NCI-H2081 treated with DMSO at 0.1 percent for 48 hours (cell line): Measurements from ENCODE around the gene GMEB2.
"Not testable (repeated sequence)": the region's sequence is repeated elsewhere in the genome, so short reads cannot be mapped to it uniquely, and the experiment has no call there.

Experiments used
- DNase-seq: peaks from one replicate; lab custom pipeline; 2025; lab: John Stamatoyannopoulos, UW

The GMEB2 gene

GRCh38 chr20:63571087-63571478, 55.8 kb downstream of the GMEB2 start:
- not testable (repeated sequence) for DNase-seq

DNA sequence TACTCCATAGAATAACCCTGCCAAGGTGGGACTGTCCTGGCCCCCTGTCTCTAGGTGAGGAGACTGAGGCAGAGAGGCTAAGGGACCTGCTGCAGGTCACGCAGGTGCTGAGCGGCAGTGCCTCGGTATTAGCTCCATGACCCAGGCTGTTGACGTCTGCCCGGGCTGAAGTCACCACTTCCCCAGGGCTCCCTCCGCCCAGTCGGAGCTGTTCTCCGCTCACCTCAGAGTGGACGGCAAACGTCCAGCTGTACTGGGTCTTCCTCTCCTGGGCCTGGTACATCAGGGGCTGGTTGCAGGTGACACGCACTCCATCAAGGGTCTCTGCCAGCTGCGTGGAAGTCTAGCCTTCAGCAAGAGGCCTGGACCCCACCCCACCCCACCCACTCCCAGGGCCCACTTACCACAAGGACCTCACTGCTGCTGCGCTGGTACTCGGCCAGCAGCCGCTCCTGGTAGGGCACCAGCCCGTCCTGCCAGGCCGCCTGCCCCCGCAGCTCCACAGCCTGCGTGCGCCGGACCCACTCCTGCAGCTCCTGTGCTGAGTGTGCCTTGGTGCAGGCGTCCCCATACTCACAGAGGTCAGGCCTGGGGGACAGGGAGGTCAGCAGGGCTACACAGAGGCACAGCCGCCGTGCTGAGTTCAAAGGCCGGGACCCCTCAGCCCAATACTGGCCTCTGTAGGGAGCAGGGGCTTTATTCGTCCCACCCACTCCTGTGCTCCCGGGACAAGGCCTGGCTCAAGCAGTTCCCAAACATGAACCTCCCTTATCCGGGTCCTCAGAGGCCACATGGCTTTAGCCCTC, 56.4 kb downstream of the GMEB2 start:
- DNase-seq = no peak

GRCh38 chr20:63568986-63569949, 57.6 kb downstream of the GMEB2 start:
- DNase-seq = no peak

DNA sequence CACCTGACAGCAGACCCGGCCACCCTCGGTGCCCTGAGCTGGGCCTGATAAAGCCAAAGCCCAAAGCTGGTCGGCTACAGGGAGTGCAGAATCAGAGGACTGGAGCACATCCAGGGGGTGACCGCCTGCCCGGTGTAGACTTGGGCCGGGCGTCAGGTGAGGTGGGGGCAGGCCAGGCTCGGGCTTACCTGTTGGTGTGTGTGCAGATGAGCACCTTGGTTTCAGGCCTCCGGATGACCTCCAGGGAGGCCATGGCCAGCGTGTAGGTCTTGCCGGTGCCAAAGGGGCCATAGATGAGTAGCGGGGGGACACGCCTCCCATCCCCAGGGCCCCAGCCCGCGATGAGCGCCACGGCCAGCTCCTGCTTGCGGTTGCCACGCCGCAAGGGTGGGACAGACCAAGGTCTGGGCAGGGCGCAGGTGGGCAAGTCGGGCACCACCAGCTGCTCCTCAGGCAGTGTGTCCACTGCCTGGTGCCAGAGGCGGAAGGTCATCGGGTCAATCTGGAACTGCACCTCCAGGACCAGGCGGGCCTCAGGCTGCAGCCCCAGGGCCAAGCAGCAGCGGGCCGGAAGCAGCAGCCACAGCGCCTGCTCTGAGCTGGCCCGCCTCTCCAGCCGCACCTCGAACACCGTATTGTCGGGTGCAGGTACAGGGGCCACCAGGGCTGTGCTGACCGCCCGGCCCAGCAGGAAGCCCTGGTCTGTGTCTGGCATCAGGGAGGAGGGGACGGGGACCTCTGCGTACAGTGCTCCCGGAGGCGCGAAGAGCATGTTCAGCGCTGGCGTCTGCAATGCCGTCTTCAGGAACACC, 58.5 kb downstream of the GMEB2 start:
- DNase-seq = no peak

DNA sequence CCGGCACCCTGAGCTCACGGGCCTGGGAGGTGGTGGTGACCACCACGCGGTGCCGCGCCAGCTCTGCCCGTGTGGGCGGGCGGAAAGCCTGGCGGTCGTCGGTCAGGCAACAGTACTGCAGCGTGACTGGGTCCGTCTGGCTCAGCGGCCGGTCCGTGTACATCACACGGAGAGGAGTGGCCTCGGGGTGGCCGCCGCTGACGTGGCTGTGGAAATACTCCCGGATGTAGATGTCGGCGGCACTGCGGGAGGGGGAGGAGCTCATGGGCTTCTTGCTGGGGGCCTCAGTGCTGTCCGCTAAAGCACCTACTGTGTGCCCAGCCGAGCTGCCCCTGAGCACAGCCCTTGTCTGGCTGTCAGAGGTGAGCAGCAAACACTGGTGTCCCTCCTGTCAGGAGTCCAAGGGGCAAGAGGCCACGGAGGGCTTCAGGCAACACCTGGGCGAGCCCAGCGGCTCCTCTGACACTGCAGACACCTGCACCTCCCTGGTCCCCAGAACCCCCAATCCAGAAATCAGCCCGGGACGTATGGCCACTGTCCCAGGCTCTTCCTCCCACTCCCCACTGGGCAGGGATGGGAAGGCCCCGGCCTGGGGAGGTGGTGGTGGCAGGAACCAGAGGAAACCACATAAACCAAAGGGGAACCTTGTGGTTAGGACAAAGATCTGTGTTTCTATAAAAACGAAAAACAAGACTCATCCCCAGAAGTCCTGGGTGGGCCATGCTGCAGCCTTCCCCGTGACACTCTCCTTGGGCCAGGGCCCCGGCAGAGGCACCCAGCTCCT, 59.3 kb downstream of the GMEB2 start:
- DNase-seq = no peak

DNA sequence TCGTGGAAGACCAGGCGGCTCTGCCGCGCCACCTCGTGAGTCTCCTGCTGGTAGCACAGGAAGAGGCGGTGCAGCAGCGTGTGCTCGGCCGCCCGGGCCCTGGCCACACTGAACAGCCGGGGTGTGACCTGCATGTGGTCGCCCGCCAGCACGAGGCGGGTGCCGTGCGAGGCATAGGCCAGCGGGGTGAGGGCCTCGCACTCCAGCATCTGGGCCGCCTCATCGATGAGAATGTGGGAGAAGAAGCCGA, 59.8 kb downstream of the GMEB2 start:
- DNase-seq = no peak

GRCh38 chr20:63566395-63567135, 60.3 kb downstream of the GMEB2 start:
- no peak for DNase-seq

- DNase-seq = no peak
These were observed 61.1 kb downstream of the GMEB2 start for GRCh38 chr20:63565699-63566335.

- no peak for DNase-seq
These were observed 61.7 kb downstream of the GMEB2 start for GRCh38 chr20:63565021-63565698.

DNA sequence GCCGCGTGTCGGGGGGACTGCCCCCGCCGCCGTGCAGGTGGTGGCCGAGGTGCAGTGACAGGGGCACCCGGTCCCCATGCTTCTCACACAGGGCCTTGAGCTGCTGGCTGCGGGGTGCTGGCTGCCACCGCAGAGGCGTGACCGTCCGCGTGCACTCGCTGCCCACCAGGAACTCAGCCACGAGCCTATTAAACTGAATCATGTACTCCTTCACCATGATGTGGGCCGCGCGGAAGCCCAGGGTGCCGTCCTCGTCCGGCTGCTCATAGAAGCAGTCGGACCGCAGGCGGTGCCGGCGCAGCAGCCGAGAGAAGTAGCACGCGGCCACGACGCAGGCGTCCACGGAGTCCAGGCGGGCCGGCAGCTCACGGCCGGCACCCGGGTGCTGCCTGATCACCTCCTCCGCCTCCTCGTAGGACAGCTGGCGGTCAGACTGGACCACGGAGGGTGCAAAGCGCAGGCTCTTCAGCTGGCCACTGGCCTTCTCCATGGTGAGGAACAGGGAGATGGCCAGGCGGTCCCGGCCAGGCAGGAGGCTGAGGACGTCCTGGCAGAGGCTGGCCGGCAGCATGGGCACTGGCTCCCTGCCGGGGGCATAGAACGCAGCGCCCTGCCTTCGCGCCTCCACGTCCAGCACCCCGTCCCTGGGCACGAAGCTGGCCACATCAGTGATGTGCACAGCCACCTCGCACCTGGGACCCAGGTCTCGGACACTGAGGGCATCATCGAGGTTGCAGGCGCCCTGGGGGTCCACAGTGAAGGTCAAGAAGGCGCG, 62.7 kb downstream of the GMEB2 start:
- no peak for DNase-seq

- no peak for DNase-seq
These were observed 63.5 kb downstream of the GMEB2 start for GRCh38 chr20:63563225-63563935.

- no peak for DNase-seq
These were observed 64.3 kb downstream of the GMEB2 start for GRCh38 chr20:63562461-63563224.

GRCh38 chr20:63561624-63562396, 65.1 kb downstream of the GMEB2 start:
- no peak for DNase-seq

DNA sequence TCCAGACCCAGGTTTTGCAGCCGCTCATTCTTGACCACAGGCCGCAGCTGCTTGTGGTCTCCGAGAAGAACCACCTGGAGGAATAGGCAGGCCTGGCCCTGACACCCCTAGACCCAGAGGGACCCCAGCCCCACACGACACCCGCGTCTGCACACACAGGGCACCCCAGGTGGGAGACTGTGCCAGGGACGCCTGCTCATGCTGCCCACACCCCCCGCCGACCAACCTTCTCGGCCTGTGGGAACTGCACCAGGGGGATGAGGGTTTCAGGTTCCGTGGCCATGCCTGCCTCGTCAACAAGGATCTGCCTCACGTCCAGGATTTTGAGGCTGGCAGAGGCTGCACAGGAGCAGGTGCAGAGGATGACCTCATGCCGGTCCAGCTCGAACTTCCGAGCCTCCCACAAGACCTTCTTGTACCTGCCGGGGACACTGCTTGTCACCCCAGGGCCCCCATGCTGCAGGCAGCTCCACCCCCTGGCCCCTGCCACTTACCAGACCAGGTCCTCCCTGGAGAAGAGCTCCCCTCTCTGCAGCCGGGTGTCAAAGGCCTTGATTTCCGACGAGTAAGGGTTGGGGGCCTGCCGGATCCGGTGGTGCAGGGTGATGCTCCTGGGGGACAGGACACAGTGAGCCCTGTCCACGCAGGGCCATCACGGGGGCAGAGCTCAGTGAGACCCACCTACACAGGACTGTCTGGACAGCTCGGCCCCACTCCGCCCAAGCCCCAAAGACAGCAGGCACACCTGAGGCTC, 65.9 kb downstream of the GMEB2 start:
- DNase-seq = no peak

DNA sequence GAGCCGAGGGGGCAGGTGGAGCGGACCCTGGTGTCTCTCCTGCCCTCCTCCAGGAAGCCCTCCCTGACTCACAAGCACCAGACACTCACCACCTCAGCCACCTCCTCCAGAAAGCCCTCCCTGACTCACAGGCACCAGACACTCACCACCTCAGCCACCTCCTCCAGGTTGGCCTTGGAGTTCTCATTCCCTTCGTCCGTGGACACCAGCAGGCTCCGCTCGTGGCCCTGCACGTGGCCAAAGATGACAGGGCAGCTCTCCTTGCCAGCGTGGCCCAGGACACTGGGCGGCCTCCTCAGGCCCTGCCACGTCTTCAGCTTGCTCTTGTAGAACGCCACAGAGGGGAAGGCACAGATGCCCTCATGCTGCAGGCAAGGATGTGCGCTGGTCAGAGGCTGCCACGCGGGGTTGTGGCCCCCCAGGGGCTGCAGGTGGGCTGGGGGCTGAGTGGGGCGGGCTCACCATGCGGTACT, 66.5 kb downstream of the GMEB2 start:
- DNase-seq = no peak
